K562 (cell line): Measurements from ENCODE around the gene DSE. TPM values are rescaled to one million over a fixed set of nuclear protein-coding genes. Genes with fewer than 3 reads are reported as not detected.
A peak's percentile ranks its signal among the peaks of the same experiment; 100 is the strongest.

ENCODE experiments used
- ATAC-seq: fragments of 200-7000 bp; cut with Tn5 transposase; 3 replicates; pipeline ENCODE4 v1.9.1; 2020; ENCODE audit warnings: moderate library complexity
- BruUV-seq: library from RNA; stranded (reverse); fragments of 400-500 nt; replicated peaks from 2 replicates; lab custom pipeline; 2021; lab: Mats Ljungman, UMichigan
- CTCF ChIA-PET: fragments of 300-600 bp; formaldehyde crosslinking; extraction: SDS; loops from one replicate; lab custom pipeline; 2021; ENCODE audit warnings: low intra/inter-chr PET ratio; lab: Yijun Ruan, JAX
- POLR2A ChIA-PET: fragments of 300-600, 350-650 bp; sonication (Branson Sonifier 250); formaldehyde crosslinking; extraction: SDS; loops from one replicate; lab custom pipeline; 2021; ENCODE audit warnings: antibody characterized with exemption, inconsistent platforms; lab: Yijun Ruan, JAX
- DNase-seq, 4 experiments: peaks; one replicate each; pipeline versions ENCODE4 v3.0.0 to v3.0.0-alpha.2; 2011 to 2018; ENCODE audit warnings: low spot score in 3 of 4, mixed read lengths in 3 of 4; ENCODE audit errors: extremely low read depth in 1 of 4
- FAIRE-seq: peaks from 2 replicates; lab custom pipeline; 2011; peaks lifted over from hg19 to GRCh38; lab: Jason Lieb, UNC
- H2AFZ ChIP-seq: 2 replicates; pipeline ENCODE4 v1.6.0; 2011; ENCODE audit warnings: low read depth, low read length, control low read depth, inconsistent platforms
- H3K27ac ChIP-seq: fragments of 200-600 bp; 3 replicates; pipeline ENCODE4 v1.8.0; 2011; ENCODE audit warnings: low read depth, mild to moderate bottlenecking, control low read depth, inconsistent platforms, low read length, moderate library complexity, mixed read lengths; ENCODE audit errors: extremely low read depth
- H3K27me3 ChIP-seq, 2 experiments: fragments of 300-600 bp in 1 of 2; 2 replicates in 1 of 2; 3 replicates in 1 of 2; pipeline versions ENCODE4 v1.6.0 to v1.8.0; 2011; ENCODE audit warnings: inconsistent platforms in 2 of 2, low read length in 2 of 2, mild to moderate bottlenecking in 1 of 2, mixed read lengths in 1 of 2, moderate library complexity in 1 of 2; ENCODE audit not compliant: control insufficient read depth in 2 of 2, insufficient read depth in 2 of 2
- H3K36me3 ChIP-seq: fragments of 300-600 bp; 3 replicates; pipeline ENCODE4 v1.8.0; 2011; ENCODE audit warnings: mild to moderate bottlenecking, low read length, inconsistent platforms; ENCODE audit not compliant: control insufficient read depth, insufficient read depth
- H3K4me1 ChIP-seq, 2 experiments: fragments of 200-600 bp in 1 of 2; replicated peaks in 1 of 2; 2 replicates in 1 of 2; 3 replicates in 1 of 2; pipeline versions ENCODE4 v1.5.1 to v1.8.0; 2011; ENCODE audit warnings: inconsistent platforms in 2 of 2, low read length in 2 of 2, mild to moderate bottlenecking in 1 of 2, mixed read lengths in 1 of 2, moderate library complexity in 1 of 2; ENCODE audit not compliant: control insufficient read depth in 2 of 2, insufficient read depth in 2 of 2
- H3K4me2 ChIP-seq: 2 replicates; pipeline ENCODE4 v1.6.1; 2011; ENCODE audit warnings: low read length, control low read depth, inconsistent platforms, mixed read lengths; ENCODE audit not compliant: insufficient read depth
- H3K4me3 ChIP-seq: fragments of 200-600 bp; sonication (generic), shearing (Covaris generic); 2 replicates; pipeline ENCODE4 v1.5.1; 2016; ENCODE audit warnings: control low read depth, inconsistent platforms
- H3K79me2 ChIP-seq: fragments of 200-600 bp; 3 replicates; pipeline ENCODE4 v1.8.0; 2011; ENCODE audit warnings: low read length, inconsistent platforms; ENCODE audit not compliant: control insufficient read depth, insufficient read depth
- H3K9ac ChIP-seq, 2 experiments: 2 replicates each; pipeline versions ENCODE4 v1.6.0 to v1.6.1; 2011; ENCODE audit warnings: low read depth in 2 of 2, low read length in 2 of 2, control low read depth in 1 of 2, inconsistent platforms in 1 of 2, mild to moderate bottlenecking in 1 of 2, mixed read lengths in 1 of 2; ENCODE audit not compliant: insufficient read depth in 1 of 2
- H3K9me1 ChIP-seq: one replicate; pipeline ENCODE4 v1.6.0; 2011; ENCODE audit warnings: inconsistent platforms, mild to moderate bottlenecking, low read length, moderate library complexity; ENCODE audit not compliant: control insufficient read depth, insufficient read depth
- H3K9me3 ChIP-seq: replicated peaks from 2 replicates; pipeline ENCODE4 v1.5.1; 2011; ENCODE audit warnings: low read depth, low read length, inconsistent platforms; ENCODE audit not compliant: control insufficient read depth, insufficient read depth
- H4K20me1 ChIP-seq: replicated peaks from 2 replicates; pipeline ENCODE4 v1.6.1; 2011; ENCODE audit warnings: low read length, inconsistent platforms, mixed read lengths; ENCODE audit not compliant: control insufficient read depth, insufficient read depth
- C11orf30 ChIP-seq: fragments of 450-650 bp; IDR thresholded peaks from 2 replicates; pipeline ENCODE4 v1.6.1; 2016; ENCODE audit warnings: low read depth, mild to moderate bottlenecking
- CBFA2T3 ChIP-seq: fragments of 450-650 bp; IDR thresholded peaks from 2 replicates; pipeline ENCODE4 v1.6.1; 2017
- FOXJ2 ChIP-seq: fragments of 200-800 bp; sonication (Bioruptor generic); IDR thresholded peaks from 2 replicates; pipeline ENCODE4 v1.6.1; 2016; ENCODE audit warnings: missing genetic modification characterization, missing compliant biosample characterization
- MAFF ChIP-seq: IDR thresholded peaks from 2 replicates; pipeline ENCODE4 v1.6.1; 2012; ENCODE audit warnings: low read length, improper control_type of control experiment
- MAFG ChIP-seq: fragments of 450-650 bp; conservative IDR thresholded peaks from 2 replicates; pipeline ENCODE4 v1.6.1; 2016; ENCODE audit warnings: missing genetic modification characterization, missing compliant biosample characterization
- MLX ChIP-seq, 2 experiments: fragments of 450-650 bp in 1 of 2; sonication (generic) in 1 of 2; formaldehyde crosslinking; conservative IDR thresholded peaks; 2 replicates each; pipeline versions ENCODE4 v1.4.0 to v1.8.1; 2020 to 2022; ENCODE audit warnings: mild to moderate bottlenecking in 1 of 2, missing genetic modification reagents in 1 of 2
- NFE2 ChIP-seq: IDR thresholded peaks from 2 replicates; pipeline ENCODE4 v1.6.1; 2014; ENCODE audit warnings: antibody characterized with exemption, low read depth
- NFE2L1 ChIP-seq: fragments of 450-650 bp; IDR thresholded peaks from 2 replicates; pipeline ENCODE4 v1.6.1; 2016; ENCODE audit warnings: missing genetic modification characterization, low read depth, mild to moderate bottlenecking, missing compliant biosample characterization, moderate library complexity, borderline replicate concordance
- ZNF316 ChIP-seq: fragments of 450-650 bp; IDR thresholded peaks from 2 replicates; pipeline ENCODE4 v1.6.1; 2016
- ZNF395 ChIP-seq: fragments of 200-800 bp; sonication (Bioruptor generic); IDR thresholded peaks from 2 replicates; pipeline ENCODE4 v1.6.1; 2017; ENCODE audit warnings: missing genetic modification characterization, missing compliant biosample characterization
- WGBS: fragments of 100-300 bp; shearing (Covaris generic); methylation state at CpG from one replicate; pipeline ENCODE4 v1.1.6; 2016; ENCODE audit warnings: low coverage, mixed read lengths; ENCODE audit not compliant: insufficient coverage; ENCODE audit errors: missing lambda C conversion rate; 5-methylcytosine and 5-hydroxymethylcytosine counted together
- in situ Hi-C: fragments of 300-500 bp; cut with MboI; formaldehyde crosslinking; loops from 4 replicates; pipeline ENCODE4 v1.15.0; 2018; ENCODE audit warnings: inconsistent platforms, mixed read lengths
- intact Hi-C: fragments of 100-400 bp; cut with micrococcal nuclease; formaldehyde crosslinking; loops from 2 replicates; pipeline ENCODE4 v1.14.2; 2022
- polyA plus RNA-seq, 8 experiments: library from polyadenylated mRNA; depleted of rRNA in 4 of 8; stranded (reverse) in 5 of 8; unstranded in 3 of 8; fragments of >200 nt; fragmentation: Nextera tagmentation in 2 of 8; fragmentation: Illumina TruSeq in 1 of 8; extraction: Ambion mirVana in 2 of 8; extraction: Trizol in 1 of 8; gene quantifications; 2 replicates each; pipeline versions ENCODE4 v1.2.1 to v1.2.3, GENCODE V29; 2011 to 2014; ENCODE audit warnings: inconsistent platforms in 1 of 8, missing spikeins in 1 of 8
- total RNA-seq, 7 experiments: library from RNA; depleted of rRNA in 6 of 7; stranded (reverse); fragments of >200 nt in 6 of 7; fragmentation: Illumina TruSeq in 2 of 7; extraction: Trizol in 2 of 7; gene quantifications; 2 replicates each; pipeline versions ENCODE4 v1.2.1 to v1.2.3, GENCODE V29; 2011 to 2021; ENCODE audit warnings: low replicate concordance in 1 of 7

The DSE gene
- total and polyA plus RNA-seq, 9 of the 15 experiments (the other 6 are each of a cell fraction or from before 2014, with no cell fraction given), result 0.49 to 1.7 (median 0.79) TPM

GRCh38 chr6:116406678-116407345 is 36.1 kb downstream of the DSE start:
- H3K9me3 ChIP-seq, result no peaks in the 10 kb centered on the region
- no TSS peak for BruUV-seq
- ChIA-PET POLR2A (interaction anchor here (1.7 kb wide), 1 partner anchor 12 kb away, joined by 5 read pairs; no protein-coding TSS in a partner anchor), CTCF (no interaction called here)
- H3K4me3 ChIP-seq, result no peak overlapping the region
- WGBS, result 14% methylated on average over 4 of the region's 4 CpGs
- H3K36me3 ChIP-seq, result no peaks in the 10 kb centered on the region
- peak; percentile 53 for ATAC-seq
- intact Hi-C loops (no loop called here), in situ Hi-C loops (no loop called here)
- no peaks in the 10 kb centered on the region; a peak in 1 of 5 replicates for H3K27me3 ChIP-seq
- H3K4me2 ChIP-seq, result no peak overlapping the region; the same call in 1 of the 2 replicates
- peak overlapping the region; percentile 63 for H2AFZ ChIP-seq
- H4K20me1 ChIP-seq, result no peaks in the 10 kb centered on the region
- peak in 1 of 4 experiments; percentile 18 for DNase-seq
- no peaks in the 10 kb centered on the region for H3K9me1 ChIP-seq
- no peaks in the 10 kb centered on the region for H3K79me2 ChIP-seq
- TF ChIP-seq MLX (CRISPR knock-in tag; conservative IDR thresholded peaks at IDR 0.05), result no peak
- 0 out of 2 replicates have a peak, but pooled peaks have one; percentile 13 for TF ChIP-seq NFE2L1 (tag)
- TF ChIP-seq CBFA2T3, result peak; percentile 73
- TF ChIP-seq MAFG (tag), result peak; percentile 68
- peak; percentile 54 for TF ChIP-seq NFE2
- TF ChIP-seq C11orf30, result peak; percentile 39; the same call in 1 of the 2 replicates
- TF ChIP-seq MAFF, result peak; percentile 35; the same call in 1 of the 2 replicates
- no peak for TF ChIP-seq FOXJ2 (tag)
- TF ChIP-seq ZNF316, result peak; percentile 40; the same call in 1 of the 2 replicates
- TF ChIP-seq ZNF395 (CRISPR knock-in tag), result 0 out of 2 replicates have a peak, but pooled peaks have one; percentile 50
- TF ChIP-seq, all 486 proteins: peak for 8
- FAIRE-seq, result no peak
- 0 out of 3 replicates have a peak overlapping the region, but pooled peaks have one; percentile 6 for H3K27ac ChIP-seq
- no peak overlapping the region for H3K9ac ChIP-seq
- peaks cover 2 to 9% of the 10 kb centered on the region in 2 experiments; a peak in 2 of 5 replicates for H3K4me1 ChIP-seq
